PC-3 (cell line): ENCODE results near the gene CLP1. TPM values are rescaled to one million over a fixed set of nuclear protein-coding genes. Genes with fewer than 3 reads are reported as not detected.

ENCODE experiments used
- ATAC-seq: fragments of 200-7000 bp; cut with Tn5 transposase; 2 replicates; pipeline ENCODE4 v1.9.1; 2020; ENCODE audit warnings: mild to moderate bottlenecking, moderate library complexity
- BruUV-seq: library from RNA; stranded (reverse); fragments of 400-500 nt; replicated peaks from 2 replicates; lab custom pipeline; 2021; lab: Mats Ljungman, UMichigan
- CTCF ChIA-PET: fragments of 300-600 bp; sonication (Branson Sonifier 250); formaldehyde crosslinking; loops from one replicate; lab custom pipeline; 2022; ENCODE audit warnings: antibody characterized with exemption; lab: Charles Lee
- POLR2A ChIA-PET: fragments of 300-600 bp; sonication (Branson Sonifier 250); formaldehyde crosslinking; loops from one replicate; lab custom pipeline; 2022; ENCODE audit warnings: antibody characterized with exemption; ENCODE audit not compliant: unreplicated experiment; lab: Charles Lee
- DNase-seq: peaks from one replicate; pipeline ENCODE4 v3.0.0-alpha.2; 2015
- H2AFZ ChIP-seq: fragments of 300-600 bp; sonication (generic); 2 replicates; pipeline ENCODE4 v1.6.0; 2016; ENCODE audit warnings: antibody characterized with exemption, low read length
- H3F3A ChIP-seq: fragments of 300-600 bp; sonication (generic); one replicate; pipeline ENCODE4 v1.6.0; 2017; ENCODE audit warnings: antibody characterized with exemption, low read length, control low read depth, mild to moderate bottlenecking; ENCODE audit not compliant: unreplicated experiment
- H3K27ac ChIP-seq: fragments of 300-600 bp; sonication (generic); 2 replicates; pipeline ENCODE4 v1.5.1; 2016; ENCODE audit warnings: mild to moderate bottlenecking, low read length
- H3K27me3 ChIP-seq: fragments of 300-600 bp; sonication (generic); 2 replicates; pipeline ENCODE4 v1.6.1; 2016; ENCODE audit warnings: low read length, mixed read lengths
- H3K36me3 ChIP-seq: fragments of 300-600 bp; sonication (generic); 2 replicates; pipeline ENCODE4 v1.6.1; 2016; ENCODE audit warnings: low read depth, mixed run types, low read length, mixed read lengths
- H3K4me1 ChIP-seq: fragments of 300-600 bp; sonication (generic); 2 replicates; pipeline ENCODE4 v1.5.1; 2016; ENCODE audit warnings: low read length; ENCODE audit not compliant: insufficient read depth
- H3K4me2 ChIP-seq: fragments of 300-600 bp; sonication (generic); 2 replicates; pipeline ENCODE4 v1.6.0; 2016; ENCODE audit warnings: low read length
- H3K4me3 ChIP-seq: fragments of 300-600 bp; sonication (generic); 2 replicates; pipeline ENCODE4 v1.5.1; 2016; ENCODE audit warnings: mild to moderate bottlenecking, low read length, mixed read lengths
- H3K79me2 ChIP-seq: fragments of 300-600 bp; sonication (generic); 2 replicates; pipeline ENCODE4 v1.6.1; 2017; ENCODE audit warnings: low read length, mixed read lengths
- H3K9ac ChIP-seq: fragments of 300-600 bp; sonication (generic); 2 replicates; pipeline ENCODE4 v1.6.0; 2016; ENCODE audit warnings: mild to moderate bottlenecking, low read length
- H3K9me2 ChIP-seq: fragments of 300-600 bp; sonication (generic); replicated peaks from 2 replicates; pipeline ENCODE4 v1.6.1; 2016; ENCODE audit warnings: mixed run types, low read length, mixed read lengths
- H3K9me3 ChIP-seq: fragments of 300-600 bp; sonication (generic); 2 replicates; pipeline ENCODE4 v1.6.1; 2016; ENCODE audit warnings: low read length, mixed read lengths
- H4K20me1 ChIP-seq: fragments of 300-600 bp; sonication (generic); 2 replicates; pipeline ENCODE4 v1.6.1; 2016; ENCODE audit warnings: low read length, mixed read lengths
- EZH2 ChIP-seq: fragments of 300-600 bp; sonication (generic); IDR thresholded peaks from one replicate; pipeline ENCODE4 v1.6.1; 2017; ENCODE audit warnings: antibody characterized with exemption, mild to moderate bottlenecking, low read length; ENCODE audit not compliant: unreplicated experiment
- EZH2phosphoT487 ChIP-seq: fragments of 300-600 bp; sonication (generic); IDR thresholded peaks from 2 replicates; pipeline ENCODE4 v1.6.1; 2018; ENCODE audit warnings: mild to moderate bottlenecking, antibody characterized with exemption, low read length, borderline replicate concordance
- intact Hi-C: fragments of 100-400 bp; cut with micrococcal nuclease; formaldehyde crosslinking; loops from 2 replicates; pipeline ENCODE4 v1.9.0; 2023
- total RNA-seq: library from RNA; depleted of rRNA; stranded (reverse); fragments of >200 nt; gene quantifications from 2 replicates; pipeline ENCODE4 v1.2.3, GENCODE V29; 2014
- TF ChIP-seq, protein P1 (sequence below): fragments of 300-600 bp; sonication (generic); conservative IDR thresholded peaks from 2 replicates; pipeline ENCODE4 v1.5.1; 2017; ENCODE audit warnings: antibody characterized with exemption, low read depth, mild to moderate bottlenecking, low read length

CLP1 gene
- total RNA-seq, 1 experiment from 2014 or later, result 28.4 TPM

GRCh38 chr11:57622263-57622662 lies 35.3 kb upstream of the CLP1 start:
- no TSS peak for BruUV-seq
- H3K4me1 ChIP-seq, result no peaks in the 10 kb centered on the region
- no peak overlapping the region for H3K9ac ChIP-seq
- no peak overlapping the region for H3K4me2 ChIP-seq
- DNase-seq (no peak), ATAC-seq (no peak)
- intact Hi-C loops, result no loop called here
- H3K36me3 ChIP-seq, result no peaks in the 10 kb centered on the region
- no peaks in the 10 kb centered on the region for H4K20me1 ChIP-seq
- POLR2A ChIA-PET, result no interaction called here
- H3K27ac ChIP-seq, result no peak overlapping the region
- H3K9me3 ChIP-seq, result no peaks in the 10 kb centered on the region
- H3K4me3 ChIP-seq, result no peak overlapping the region
- no peaks in the 10 kb centered on the region for H3K9me2 ChIP-seq
- H2AFZ ChIP-seq, result no peak overlapping the region
- peaks cover 3% of the 10 kb centered on the region; the same call in 1 of the 2 replicates for H3K27me3 ChIP-seq
- CTCF ChIA-PET, result no interaction called here
- no peaks in the 10 kb centered on the region for H3K79me2 ChIP-seq
- no peak for TF ChIP-seq EZH2
- TF ChIP-seq, protein P1, sequence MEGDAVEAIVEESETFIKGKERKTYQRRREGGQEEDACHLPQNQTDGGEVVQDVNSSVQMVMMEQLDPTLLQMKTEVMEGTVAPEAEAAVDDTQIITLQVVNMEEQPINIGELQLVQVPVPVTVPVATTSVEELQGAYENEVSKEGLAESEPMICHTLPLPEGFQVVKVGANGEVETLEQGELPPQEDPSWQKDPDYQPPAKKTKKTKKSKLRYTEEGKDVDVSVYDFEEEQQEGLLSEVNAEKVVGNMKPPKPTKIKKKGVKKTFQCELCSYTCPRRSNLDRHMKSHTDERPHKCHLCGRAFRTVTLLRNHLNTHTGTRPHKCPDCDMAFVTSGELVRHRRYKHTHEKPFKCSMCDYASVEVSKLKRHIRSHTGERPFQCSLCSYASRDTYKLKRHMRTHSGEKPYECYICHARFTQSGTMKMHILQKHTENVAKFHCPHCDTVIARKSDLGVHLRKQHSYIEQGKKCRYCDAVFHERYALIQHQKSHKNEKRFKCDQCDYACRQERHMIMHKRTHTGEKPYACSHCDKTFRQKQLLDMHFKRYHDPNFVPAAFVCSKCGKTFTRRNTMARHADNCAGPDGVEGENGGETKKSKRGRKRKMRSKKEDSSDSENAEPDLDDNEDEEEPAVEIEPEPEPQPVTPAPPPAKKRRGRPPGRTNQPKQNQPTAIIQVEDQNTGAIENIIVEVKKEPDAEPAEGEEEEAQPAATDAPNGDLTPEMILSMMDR, result no peak
- TF ChIP-seq EZH2phosphoT487, result no peak
- no peaks in the 10 kb centered on the region for H3F3A ChIP-seq

- no peak overlapping the region for H3K4me2 ChIP-seq
- no peaks in the 10 kb centered on the region for H3K79me2 ChIP-seq
- intact Hi-C loops, result no loop called here
- H3K36me3 ChIP-seq, result no peaks in the 10 kb centered on the region
- no peaks in the 10 kb centered on the region for H3F3A ChIP-seq
- TF ChIP-seq EZH2, result no peak
- no peak for TF ChIP-seq EZH2phosphoT487
- TF ChIP-seq, protein P1, result no peak
- DNase-seq, result no peak
- H3K9ac ChIP-seq, result no peak overlapping the region
- CTCF ChIA-PET, result no interaction called here
- no peaks in the 10 kb centered on the region for H3K9me3 ChIP-seq
- ATAC-seq, result no peak
- H4K20me1 ChIP-seq, result no peaks in the 10 kb centered on the region
- no peak overlapping the region for H3K27ac ChIP-seq
- no peak overlapping the region for H3K4me3 ChIP-seq
- H2AFZ ChIP-seq, result no peak overlapping the region
- BruUV-seq, result no TSS peak
- POLR2A ChIA-PET, result no interaction called here
- H3K27me3 ChIP-seq, result no peaks in the 10 kb centered on the region
- no peaks in the 10 kb centered on the region for H3K9me2 ChIP-seq
- no peaks in the 10 kb centered on the region for H3K4me1 ChIP-seq
These were observed 32.7 kb upstream of the CLP1 start for GRCh38 chr11:57624864-57625263.

DNA sequence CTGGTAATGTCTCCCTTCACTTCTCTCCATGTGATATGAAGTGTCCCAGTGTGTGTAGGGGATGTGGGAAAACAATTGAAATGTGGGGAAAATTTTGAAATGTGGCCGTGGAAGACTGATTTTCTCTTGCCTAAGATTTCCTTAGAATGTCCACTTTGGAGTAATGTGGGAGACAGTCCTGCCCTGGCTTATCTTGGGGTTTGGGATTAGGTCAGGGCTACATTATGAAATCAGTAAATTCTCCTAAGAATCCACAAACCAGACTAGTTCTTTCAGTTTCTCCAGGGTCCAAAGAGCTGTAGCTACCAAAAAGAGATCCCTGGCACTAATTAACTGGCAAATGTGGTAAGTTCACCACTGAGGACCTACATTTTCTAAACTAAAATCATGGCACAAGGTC lies 30.7 kb upstream of the CLP1 start:
- no peaks in the 10 kb centered on the region for H3K4me1 ChIP-seq
- ChIA-PET POLR2A (no interaction called here), CTCF (interaction anchor here (0.5 kb wide), 1 partner anchor 11 kb away, joined by 10 read pairs; no protein-coding TSS in a partner anchor)
- H3K9me2 ChIP-seq, result no peaks in the 10 kb centered on the region
- no peak overlapping the region for H2AFZ ChIP-seq
- no peak for ATAC-seq
- H3K4me3 ChIP-seq, result no peak overlapping the region
- H3F3A ChIP-seq, result no peaks in the 10 kb centered on the region
- TF ChIP-seq, protein P1, result no peak
- no peak for TF ChIP-seq EZH2phosphoT487
- TF ChIP-seq EZH2, result no peak
- no TSS peak for BruUV-seq
- intact Hi-C loops, result no loop called here
- DNase-seq, result no peak
- H3K36me3 ChIP-seq, result no peaks in the 10 kb centered on the region
- no peaks in the 10 kb centered on the region for H3K9me3 ChIP-seq
- H3K4me2 ChIP-seq, result no peak overlapping the region
- H4K20me1 ChIP-seq, result no peaks in the 10 kb centered on the region
- no peak overlapping the region for H3K27ac ChIP-seq
- H3K27me3 ChIP-seq, result no peaks in the 10 kb centered on the region; the same call in 1 of the 2 replicates
- no peak overlapping the region for H3K9ac ChIP-seq
- H3K79me2 ChIP-seq, result no peaks in the 10 kb centered on the region
